Fibroblast of the aortic adventitia (primary cell): Measurements from ENCODE around the gene ELOVL2. TPM values are rescaled to one million over a fixed set of nuclear protein-coding genes. Genes with fewer than 3 reads are reported as not detected.

Experiments used
- DNase-seq: peaks from one replicate; pipeline ENCODE4 v3.0.0-alpha.2; 2010; ENCODE audit warnings: low read depth
- H3K4me3 ChIP-seq: 2 replicates; pipeline ENCODE4 v1.5.1; 2011; ENCODE audit warnings: low read depth, mild to moderate bottlenecking, control low read depth, low read length, moderate library complexity
- total RNA-seq: library from RNA; depleted of rRNA; stranded (reverse); fragments of >200 nt; gene quantifications from 2 replicates; pipeline ENCODE4 v1.2.3, GENCODE V29; 2012; ENCODE audit warnings: low replicate concordance
- TF ChIP-seq, protein P1 (sequence below): IDR thresholded peaks from 2 replicates; pipeline ENCODE4 v1.5.1; 2011; ENCODE audit warnings: mild to moderate bottlenecking, low read length, control low read depth, inconsistent platforms; ENCODE audit not compliant: insufficient read depth

The ELOVL2 gene
- total RNA-seq, 1 donor = 0.18 TPM

DNA sequence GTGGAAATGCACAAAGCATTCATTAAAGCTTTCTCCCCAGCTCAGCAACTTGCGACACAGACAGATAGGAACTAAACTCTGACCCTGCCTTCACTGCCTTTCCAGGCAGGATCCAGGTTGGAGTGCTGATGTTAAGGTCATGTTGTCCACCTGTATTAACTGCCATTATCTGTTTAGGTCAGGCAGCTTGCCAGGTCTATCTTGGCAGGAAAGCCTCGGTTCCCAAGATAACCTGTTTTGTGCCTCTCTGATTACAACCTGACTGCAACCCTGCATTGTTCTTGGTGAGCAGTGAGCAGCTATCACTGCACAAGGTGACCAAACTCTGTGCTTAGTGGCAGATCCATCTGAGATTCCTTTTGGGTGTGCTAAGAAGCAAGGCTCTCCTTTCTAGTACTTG, 23.2 kb upstream of the ELOVL2 start:
- TF ChIP-seq, protein P1, sequence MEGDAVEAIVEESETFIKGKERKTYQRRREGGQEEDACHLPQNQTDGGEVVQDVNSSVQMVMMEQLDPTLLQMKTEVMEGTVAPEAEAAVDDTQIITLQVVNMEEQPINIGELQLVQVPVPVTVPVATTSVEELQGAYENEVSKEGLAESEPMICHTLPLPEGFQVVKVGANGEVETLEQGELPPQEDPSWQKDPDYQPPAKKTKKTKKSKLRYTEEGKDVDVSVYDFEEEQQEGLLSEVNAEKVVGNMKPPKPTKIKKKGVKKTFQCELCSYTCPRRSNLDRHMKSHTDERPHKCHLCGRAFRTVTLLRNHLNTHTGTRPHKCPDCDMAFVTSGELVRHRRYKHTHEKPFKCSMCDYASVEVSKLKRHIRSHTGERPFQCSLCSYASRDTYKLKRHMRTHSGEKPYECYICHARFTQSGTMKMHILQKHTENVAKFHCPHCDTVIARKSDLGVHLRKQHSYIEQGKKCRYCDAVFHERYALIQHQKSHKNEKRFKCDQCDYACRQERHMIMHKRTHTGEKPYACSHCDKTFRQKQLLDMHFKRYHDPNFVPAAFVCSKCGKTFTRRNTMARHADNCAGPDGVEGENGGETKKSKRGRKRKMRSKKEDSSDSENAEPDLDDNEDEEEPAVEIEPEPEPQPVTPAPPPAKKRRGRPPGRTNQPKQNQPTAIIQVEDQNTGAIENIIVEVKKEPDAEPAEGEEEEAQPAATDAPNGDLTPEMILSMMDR = no peak
- DNase-seq = no peak
- no peak overlapping the region for H3K4me3 ChIP-seq

DNA sequence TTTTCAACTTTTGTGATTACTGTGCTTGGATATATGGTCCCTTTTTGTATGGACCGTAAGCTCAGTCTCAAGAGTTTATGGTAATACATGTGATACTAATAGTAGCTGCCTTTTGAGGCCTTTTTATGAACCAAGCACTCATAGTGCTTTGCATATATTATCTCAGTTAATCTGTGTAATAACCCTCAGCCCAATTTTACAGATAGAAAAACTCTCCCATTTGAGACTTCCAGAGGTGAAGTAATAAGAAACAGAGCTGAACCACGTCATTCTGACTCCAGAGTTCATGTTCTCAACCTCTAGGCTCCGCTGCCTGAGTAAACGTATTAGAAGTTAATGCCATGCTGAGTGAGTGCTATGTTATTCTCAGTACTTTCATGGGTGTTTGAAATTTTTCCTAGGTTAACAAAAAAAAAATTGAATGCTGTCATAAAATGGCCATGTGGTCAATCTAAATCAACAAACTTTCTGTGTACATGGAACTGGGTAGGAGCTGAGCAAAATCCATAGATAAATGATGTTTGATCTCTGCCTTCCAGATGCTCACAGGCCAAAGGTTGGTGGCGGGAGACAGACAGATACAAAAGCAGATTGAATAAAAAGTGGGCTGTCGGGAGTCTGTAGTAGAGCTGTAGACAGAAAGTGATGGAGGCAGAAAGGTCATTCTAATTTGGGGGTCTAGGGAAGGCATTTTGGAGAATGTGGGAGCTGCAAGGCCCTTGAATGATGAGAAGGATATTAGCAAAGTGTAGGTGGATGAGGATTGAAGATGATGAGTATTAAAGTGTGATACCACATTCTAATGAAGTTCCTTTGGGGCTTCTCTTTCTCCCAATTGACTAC, 22.6 kb upstream of the ELOVL2 start:
- TF ChIP-seq, protein P1 = no peak
- H3K4me3 ChIP-seq = no peak overlapping the region
- no peak for DNase-seq

DNA sequence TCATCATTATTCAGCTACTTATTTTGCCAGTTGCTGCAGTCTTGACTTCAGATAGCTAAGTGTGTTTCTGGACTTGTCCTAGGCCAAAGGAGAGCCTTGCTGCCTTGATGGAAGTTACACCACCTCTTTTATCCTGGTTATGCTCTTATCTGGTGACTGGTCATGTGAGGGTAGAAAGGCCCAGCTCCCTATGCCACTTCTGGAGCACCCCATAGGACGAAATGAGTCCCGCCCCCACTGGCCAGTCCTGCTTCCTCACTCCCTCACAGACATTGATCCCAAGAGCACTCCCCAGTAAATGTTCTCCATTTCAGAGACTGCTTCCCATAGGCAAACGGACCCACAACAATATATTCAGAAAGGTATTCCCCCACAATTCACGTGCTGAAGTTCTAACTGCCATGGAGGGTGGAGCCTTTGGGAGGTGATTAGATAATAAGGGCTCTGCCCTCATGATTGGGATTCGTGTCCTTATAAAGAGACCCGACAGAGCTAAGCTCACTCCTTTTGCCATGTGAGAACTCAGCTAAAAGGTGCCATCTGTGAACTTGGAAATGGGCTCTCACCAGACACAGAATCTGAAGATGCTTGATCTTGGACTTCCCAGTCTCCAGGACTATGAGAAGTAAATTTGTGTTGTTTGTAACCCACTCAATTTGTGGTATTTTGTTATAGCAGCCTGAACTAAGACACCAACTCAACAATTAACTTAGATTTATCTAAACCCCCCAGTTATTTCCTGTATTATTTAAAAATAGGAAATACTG, 21.5 kb upstream of the ELOVL2 start:
- TF ChIP-seq, protein P1 = no peak
- DNase-seq = no peak
- H3K4me3 ChIP-seq = no peak overlapping the region

DNA sequence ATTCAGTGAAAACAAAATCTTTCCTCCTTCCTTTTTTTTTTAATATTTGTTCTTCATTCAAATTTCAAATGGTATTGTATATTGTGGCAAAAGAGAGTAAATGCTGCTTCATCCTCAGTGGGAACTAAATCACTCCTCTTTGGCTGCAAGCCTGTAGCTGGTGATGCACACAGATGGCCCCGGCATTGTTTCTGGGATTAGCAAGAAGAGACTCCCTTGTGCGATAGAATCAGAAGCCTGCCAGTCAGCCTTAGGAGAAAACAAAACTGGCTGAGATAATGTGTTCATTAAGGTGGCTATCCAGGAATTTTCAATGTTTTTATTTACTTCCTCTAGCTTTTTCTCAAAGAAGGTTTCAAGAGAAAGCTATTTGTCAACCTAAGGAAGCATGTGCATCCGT, 20.7 kb upstream of the ELOVL2 start:
- no peak for DNase-seq
- H3K4me3 ChIP-seq = no peak overlapping the region
- TF ChIP-seq, protein P1 = no peak

DNA sequence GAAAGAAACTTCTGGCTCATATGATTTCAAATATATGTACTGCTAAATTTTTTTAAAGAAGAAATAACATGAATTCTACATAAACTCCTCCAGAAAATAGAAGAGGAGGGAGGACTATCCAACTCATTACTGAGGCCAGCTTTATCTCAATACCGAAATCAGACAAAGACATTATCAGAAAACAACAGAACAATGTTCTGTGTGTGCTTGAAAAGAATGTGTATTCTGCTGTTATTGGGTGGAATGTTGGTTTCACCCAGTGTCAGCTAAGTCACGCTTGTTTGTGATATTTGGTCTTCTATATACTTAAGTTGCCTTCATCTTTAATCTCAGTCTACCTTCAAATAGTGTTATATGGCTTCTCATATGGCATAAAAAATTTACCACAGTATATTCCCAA, 18.6 kb upstream of the ELOVL2 start:
- TF ChIP-seq, protein P1 = no peak
- no peak for DNase-seq

DNA sequence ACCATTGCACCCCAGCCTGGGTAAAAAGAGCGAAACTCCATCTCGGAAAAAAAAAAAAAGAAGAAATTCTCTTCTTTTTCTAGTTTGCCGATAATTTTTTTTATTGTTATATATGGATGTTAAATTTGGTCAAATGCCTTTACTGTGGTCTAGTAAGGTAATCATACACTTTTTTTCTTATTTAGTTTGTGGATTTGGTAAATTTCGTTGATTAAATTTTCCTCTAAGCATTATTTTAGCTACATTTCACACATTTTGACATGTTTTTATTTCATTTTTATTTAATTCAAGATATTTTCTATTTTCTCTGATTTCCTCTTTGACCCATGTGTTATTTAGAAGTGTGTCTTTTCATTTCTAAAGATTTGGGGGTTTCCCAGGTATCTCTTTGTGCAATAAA, 18.0 kb upstream of the ELOVL2 start:
- TF ChIP-seq, protein P1 = no peak
- H3K4me3 ChIP-seq = no peak overlapping the region
- no peak for DNase-seq

More for the DNA sequence above, 18.6 kb upstream of the ELOVL2 start:
- H3K4me3 ChIP-seq = no peak overlapping the region
